Caco-2 (cell line): Measurements from ENCODE around the gene EIF4E3. TPM values are rescaled to one million over a fixed set of nuclear protein-coding genes. Genes with fewer than 3 reads are reported as not detected.

Experiments used
- BruUV-seq: library from RNA; stranded (reverse); fragments of 400-500 nt; replicated peaks from 2 replicates; lab custom pipeline; 2021; lab: Mats Ljungman, UMichigan
- CTCF ChIA-PET: fragments of 300-600 bp; sonication (Branson Sonifier 250); formaldehyde crosslinking; loops from one replicate; lab custom pipeline; 2022; ENCODE audit warnings: antibody characterized with exemption; lab: Charles Lee
- POLR2A ChIA-PET: fragments of 300-600 bp; sonication (Branson Sonifier 250); formaldehyde crosslinking; loops from one replicate; lab custom pipeline; 2022; ENCODE audit warnings: antibody characterized with exemption; lab: Charles Lee
- DNase-seq, 2 experiments: peaks; one replicate each; pipeline versions ENCODE4 v3.0.0 to v3.0.0-alpha.2; 2020 to 2022
- H3K27me3 ChIP-seq: replicated peaks from 2 replicates; pipeline ENCODE4 v1.6.0; 2011; ENCODE audit warnings: low read length; ENCODE audit not compliant: control insufficient read depth, insufficient read depth
- H3K36me3 ChIP-seq: 2 replicates; pipeline ENCODE4 v1.5.1; 2011; ENCODE audit warnings: low read length; ENCODE audit not compliant: control insufficient read depth, insufficient read depth
- H3K4me1 ChIP-seq: fragments of 250-450 bp; sonication (Bioruptor Pico); 2 replicates; pipeline ENCODE4 v1.5.1; 2020; ENCODE audit warnings: mild to moderate bottlenecking
- H3K4me3 ChIP-seq: 2 replicates; pipeline ENCODE4 v1.5.1; 2011; ENCODE audit warnings: low read depth, mild to moderate bottlenecking, control low read depth, low read length
- H3K9me3 ChIP-seq: fragments of 250-450 bp; sonication (Bioruptor Pico); 2 replicates; pipeline ENCODE4 v1.5.1; 2020; ENCODE audit warnings: mild to moderate bottlenecking, moderate library complexity
- H3K27ac Mint-ChIP-seq: one replicate; pipeline ENCODE4 v1.8.0; 2022; ENCODE audit warnings: mixed read lengths; ENCODE audit not compliant: unreplicated experiment
- H3K27me3 Mint-ChIP-seq: one replicate; pipeline ENCODE4 v1.8.0; 2022; ENCODE audit warnings: mixed read lengths; ENCODE audit not compliant: insufficient read depth, unreplicated experiment
- H3K36me3 Mint-ChIP-seq: one replicate; pipeline ENCODE4 v1.8.0; 2022; ENCODE audit warnings: mild to moderate bottlenecking, mixed read lengths; ENCODE audit not compliant: insufficient read depth, unreplicated experiment
- H3K4me1 Mint-ChIP-seq: one replicate; pipeline ENCODE4 v1.8.0; 2022; ENCODE audit warnings: low read depth, mixed read lengths; ENCODE audit not compliant: unreplicated experiment
- H3K4me3 Mint-ChIP-seq: one replicate; pipeline ENCODE4 v1.8.0; 2022; ENCODE audit warnings: mild to moderate bottlenecking, moderate library complexity, mixed read lengths; ENCODE audit not compliant: unreplicated experiment
- H3K9me3 Mint-ChIP-seq: one replicate; pipeline ENCODE4 v1.8.0; 2022; ENCODE audit warnings: mixed read lengths; ENCODE audit not compliant: unreplicated experiment
- intact Hi-C: fragments of 100-400 bp; cut with micrococcal nuclease; formaldehyde crosslinking; loops from one replicate; pipeline ENCODE4 v1.10.0; 2022; ENCODE audit not compliant: unreplicated experiment
- total RNA-seq: library from RNA; stranded (reverse); gene quantifications from 2 replicates; pipeline ENCODE4 v1.2.3, GENCODE V29; 2022
- TF ChIP-seq, protein P1 (sequence below), 2 experiments: fragments of 200-600 bp in 1 of 2; IDR thresholded peaks; 1 replicate in 1 of 2; 2 replicates in 1 of 2; pipeline versions ENCODE4 v1.5.1 to v1.8.0; 2011 to 2022; ENCODE audit warnings: antibody characterized with exemption in 1 of 2, control low read depth in 1 of 2, inconsistent platforms in 1 of 2, low read depth in 1 of 2, low read length in 1 of 2, mild to moderate bottlenecking in 1 of 2, moderate library complexity in 1 of 2; ENCODE audit not compliant: insufficient read depth in 1 of 2, severe bottlenecking in 1 of 2, unreplicated experiment in 1 of 2

The EIF4E3 gene
- total RNA-seq, 1 experiment from 2014 or later = 1.7 TPM

DNA sequence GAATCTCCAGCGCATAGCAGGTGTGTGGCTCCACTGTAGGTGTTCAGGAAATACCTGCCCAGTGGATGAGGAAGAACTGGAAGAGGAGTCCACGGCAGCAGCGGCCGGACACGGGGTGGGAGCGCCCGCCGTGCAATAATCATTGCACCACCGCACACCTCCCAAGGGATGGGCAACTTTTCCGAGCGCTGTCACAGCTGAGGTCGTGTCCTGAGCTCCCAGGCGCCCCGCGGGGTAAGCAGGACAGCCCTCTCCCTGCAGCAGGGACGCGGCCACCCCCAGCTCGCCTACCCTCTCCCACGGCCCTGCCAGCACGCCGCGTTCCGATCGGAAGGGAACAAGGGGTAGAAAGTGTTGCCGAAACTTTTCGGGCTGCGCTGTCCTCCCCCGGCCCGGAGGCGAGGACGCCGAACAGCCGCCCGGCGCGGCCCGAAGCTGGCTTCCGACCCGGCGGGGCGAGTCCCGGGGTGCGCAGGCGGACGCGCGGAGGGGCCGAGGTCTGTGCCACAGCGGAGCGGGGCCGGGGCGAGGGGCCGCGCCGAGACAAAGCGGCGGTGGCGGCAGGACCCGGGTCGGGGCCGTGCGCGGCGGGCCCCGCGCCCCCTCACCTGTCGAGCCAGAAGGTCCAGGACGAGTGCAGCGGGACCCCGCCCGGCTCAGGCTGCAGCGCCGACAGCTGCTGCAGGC is 475 bp downstream of the EIF4E3 start:
- no peaks in the 10 kb centered on the region for H3K36me3 ChIP-seq
- H3K4me1 ChIP-seq = 0 out of 2 replicates have a peak, but pooled peaks cover 2% of the 10 kb centered on the region
- no peaks in the 10 kb centered on the region for H3K9me3 ChIP-seq
- BruUV-seq = no TSS peak
- Mint-ChIP-seq H3K9me3 (no peaks in the 10 kb centered on the region), H3K27me3 (peaks cover 34% of the 10 kb centered on the region), H3K4me1 (no peaks in the 10 kb centered on the region), H3K36me3 (no peaks in the 10 kb centered on the region), H3K4me3 (peak overlapping the region; percentile 77), H3K27ac (no peak overlapping the region)
- TF ChIP-seq, protein P1, sequence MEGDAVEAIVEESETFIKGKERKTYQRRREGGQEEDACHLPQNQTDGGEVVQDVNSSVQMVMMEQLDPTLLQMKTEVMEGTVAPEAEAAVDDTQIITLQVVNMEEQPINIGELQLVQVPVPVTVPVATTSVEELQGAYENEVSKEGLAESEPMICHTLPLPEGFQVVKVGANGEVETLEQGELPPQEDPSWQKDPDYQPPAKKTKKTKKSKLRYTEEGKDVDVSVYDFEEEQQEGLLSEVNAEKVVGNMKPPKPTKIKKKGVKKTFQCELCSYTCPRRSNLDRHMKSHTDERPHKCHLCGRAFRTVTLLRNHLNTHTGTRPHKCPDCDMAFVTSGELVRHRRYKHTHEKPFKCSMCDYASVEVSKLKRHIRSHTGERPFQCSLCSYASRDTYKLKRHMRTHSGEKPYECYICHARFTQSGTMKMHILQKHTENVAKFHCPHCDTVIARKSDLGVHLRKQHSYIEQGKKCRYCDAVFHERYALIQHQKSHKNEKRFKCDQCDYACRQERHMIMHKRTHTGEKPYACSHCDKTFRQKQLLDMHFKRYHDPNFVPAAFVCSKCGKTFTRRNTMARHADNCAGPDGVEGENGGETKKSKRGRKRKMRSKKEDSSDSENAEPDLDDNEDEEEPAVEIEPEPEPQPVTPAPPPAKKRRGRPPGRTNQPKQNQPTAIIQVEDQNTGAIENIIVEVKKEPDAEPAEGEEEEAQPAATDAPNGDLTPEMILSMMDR (IDR thresholded peaks at IDR 0.05; ENCODE audit: insufficient read depth in 1 of 2, low read depth in 1 of 2, low read length in 1 of 2, severe bottlenecking in 1 of 2, unreplicated experiment in 1 of 2) = no peak
- ChIA-PET POLR2A (no interaction called here), CTCF (no interaction called here)
- intact Hi-C loops = no loop called here
- peaks cover 3% of the 10 kb centered on the region for H3K27me3 ChIP-seq
- DNase-seq = peak; percentile 42 to 45
- H3K4me3 ChIP-seq = peak overlapping the region; percentile 76

DNA sequence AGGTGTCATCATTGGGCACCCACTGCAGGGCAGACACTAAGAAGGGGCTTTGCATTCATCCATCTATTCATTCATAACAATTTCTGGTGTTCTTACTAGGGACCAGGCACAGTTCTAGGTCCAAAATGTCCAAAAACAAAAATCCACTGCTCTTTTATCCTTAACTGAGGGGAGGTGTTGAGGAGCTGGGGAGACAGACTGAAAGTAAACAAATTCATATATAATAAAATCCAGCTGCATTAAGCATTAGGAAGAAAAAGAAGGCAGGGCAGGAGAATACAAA is 1.1 kb downstream of the EIF4E3 start:
- intact Hi-C loops = no loop called here
- H3K27ac Mint-ChIP-seq = no peak overlapping the region
- no peaks in the 10 kb centered on the region for H3K36me3 Mint-ChIP-seq
- peak overlapping the region; percentile 76 for H3K4me3 ChIP-seq
- no TSS peak for BruUV-seq
- peaks cover 39% of the 10 kb centered on the region for H3K27me3 Mint-ChIP-seq
- H3K9me3 ChIP-seq = no peaks in the 10 kb centered on the region
- CTCF ChIA-PET = no interaction called here
- POLR2A ChIA-PET = no interaction called here
- no peaks in the 10 kb centered on the region for H3K36me3 ChIP-seq
- no peaks in the 10 kb centered on the region for H3K9me3 Mint-ChIP-seq
- no peaks in the 10 kb centered on the region for H3K4me1 ChIP-seq
- H3K4me1 Mint-ChIP-seq = no peaks in the 10 kb centered on the region
- H3K27me3 ChIP-seq = peaks cover 3% of the 10 kb centered on the region
- H3K4me3 Mint-ChIP-seq = peak overlapping the region; percentile 77
- TF ChIP-seq, protein P1 (IDR thresholded peaks at IDR 0.05; ENCODE audit: insufficient read depth in 1 of 2, low read depth in 1 of 2, low read length in 1 of 2, severe bottlenecking in 1 of 2, unreplicated experiment in 1 of 2) = no peak
- no peak for DNase-seq

DNA sequence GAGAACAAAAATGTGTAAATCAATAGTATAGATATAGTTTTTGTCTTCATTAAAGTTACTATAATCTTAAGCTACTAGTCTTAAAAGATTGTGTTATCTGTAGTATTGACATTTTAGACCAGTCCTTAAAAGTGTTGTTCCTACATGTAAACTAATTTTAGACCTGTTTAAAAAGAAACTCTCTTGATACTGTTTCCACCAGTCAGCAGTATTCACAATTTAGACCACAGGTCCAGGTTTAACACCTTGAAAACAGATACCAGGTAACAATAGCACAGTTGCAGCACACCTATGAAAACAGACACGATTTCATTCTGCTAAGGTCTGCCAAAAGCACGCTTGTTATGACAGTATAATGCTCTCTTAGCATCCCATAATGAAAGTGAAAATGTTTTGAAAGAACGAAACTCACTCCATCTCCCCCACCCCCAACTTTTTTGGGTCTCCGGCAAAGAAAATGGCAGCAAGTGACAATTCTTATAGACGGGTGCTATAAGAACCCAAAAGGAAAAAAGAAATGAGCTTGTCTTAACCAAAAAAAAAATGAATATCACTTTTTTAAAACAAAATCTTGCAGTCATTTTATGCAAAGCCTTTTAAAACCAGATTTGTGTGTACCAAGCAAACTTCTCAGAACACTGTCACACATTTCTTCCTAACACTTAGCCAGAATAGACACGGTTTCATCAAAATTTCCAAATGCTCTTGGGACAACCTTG is 1.6 kb downstream of the EIF4E3 start:
- ChIA-PET CTCF (no interaction called here), POLR2A (no interaction called here)
- no peak overlapping the region for H3K27ac Mint-ChIP-seq
- Histone ChIP-seq H3K27me3 (peaks cover 3% of the 10 kb centered on the region), H3K4me3 (no peak overlapping the region), H3K4me1 (no peaks in the 10 kb centered on the region), H3K9me3 (no peaks in the 10 kb centered on the region), H3K36me3 (no peaks in the 10 kb centered on the region)
- no peaks in the 10 kb centered on the region for H3K4me1 Mint-ChIP-seq
- no peaks in the 10 kb centered on the region for H3K36me3 Mint-ChIP-seq
- no peak for DNase-seq
- TF ChIP-seq, protein P1 (IDR thresholded peaks at IDR 0.05; ENCODE audit: insufficient read depth in 1 of 2, low read depth in 1 of 2, low read length in 1 of 2, severe bottlenecking in 1 of 2, unreplicated experiment in 1 of 2) = no peak
- H3K4me3 Mint-ChIP-seq = peak overlapping the region; percentile 77
- H3K27me3 Mint-ChIP-seq = peaks cover 40% of the 10 kb centered on the region
- no peaks in the 10 kb centered on the region for H3K9me3 Mint-ChIP-seq
- intact Hi-C loops = no loop called here
- no TSS peak for BruUV-seq
